Measurements from ENCODE around the gene ELOVL6. TPM values are rescaled to one million over a fixed set of nuclear protein-coding genes. Genes with fewer than 3 reads are reported as not detected.
A peak's percentile ranks its signal among the peaks of the same experiment; 100 is the strongest.

The ELOVL6 gene
- total and polyA plus RNA-seq, 9 of the 15 experiments (the other 6 are each of a cell fraction or from before 2014, with no cell fraction given) = 18.3 to 82.6 (median 46.0) TPM

DNA sequence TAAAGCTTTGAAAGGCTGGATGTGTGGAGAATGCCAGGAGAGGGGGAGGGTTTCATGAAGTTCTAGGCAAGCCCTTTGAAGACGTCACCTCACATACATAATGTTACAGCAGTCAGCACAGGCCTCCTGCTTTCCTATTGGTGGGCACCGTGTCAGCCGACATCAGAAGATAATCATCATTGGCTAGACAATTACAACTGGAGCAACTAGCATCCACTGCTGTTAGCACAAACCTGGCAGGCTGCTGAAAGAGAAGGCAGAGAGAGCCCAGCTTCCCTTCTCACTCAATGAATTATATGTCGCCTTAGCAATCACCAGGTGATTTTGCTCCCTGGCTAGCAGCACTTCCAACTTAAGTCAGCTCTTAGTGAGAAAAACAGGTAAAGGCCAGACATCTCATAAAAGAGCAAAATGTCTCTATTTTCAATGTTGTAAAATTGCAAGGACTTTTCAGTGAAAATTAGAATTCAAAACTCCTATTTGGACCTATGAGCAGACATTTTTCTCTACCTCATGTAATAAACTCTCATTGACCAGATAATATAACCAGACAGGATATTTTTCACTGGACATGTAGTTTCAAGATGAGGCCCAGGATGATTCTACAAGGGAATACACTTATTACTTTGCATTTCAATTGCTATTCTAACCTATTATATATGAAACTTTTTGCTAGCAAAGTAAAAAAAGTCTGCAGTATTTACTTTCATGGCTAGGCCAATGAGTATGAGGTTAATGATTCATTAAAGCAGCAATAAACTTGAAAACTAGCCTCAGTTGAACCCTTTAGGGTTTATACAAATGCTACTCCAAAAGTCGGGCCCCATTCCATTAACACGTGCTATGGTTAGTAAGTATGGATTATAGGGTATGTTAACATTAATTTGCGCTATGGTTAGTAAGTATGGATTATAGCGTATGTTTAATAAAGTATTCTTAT is 4.3 kb downstream of the ELOVL6 start (continued):
- TF ChIP-seq PKNOX1 (IDR thresholded peaks at IDR 0.05) (peak; percentile 85), FOXP1 (CRISPR knock-in tag; IDR thresholded peaks at IDR 0.05) (0 out of 2 replicates have a peak, but pooled peaks have one; percentile 28), SNIP1 (IDR thresholded peaks at IDR 0.05; ENCODE audit: low read depth) (no peak), U2AF2 (optimal IDR thresholded peaks at IDR 0.05; ENCODE audit: low read depth, low read length) (no peak), FOS (IDR thresholded peaks at IDR 0.05; ENCODE audit: extremely low read depth, insufficient read length) (peak; percentile 82), NFXL1 (CRISPR knock-in tag; IDR thresholded peaks at IDR 0.05) (no peak), RBBP5 (IDR thresholded peaks at IDR 0.05; ENCODE audit: borderline replicate concordance, insufficient read depth, low read length, poor library complexity, severe bottlenecking) (no peak), ZNF175 (CRISPR knock-in tag; IDR thresholded peaks at IDR 0.05; ENCODE audit: low read depth) (0 out of 2 replicates have a peak, but pooled peaks have one; percentile 30), NELFE (IDR thresholded peaks at IDR 0.05; ENCODE audit: insufficient read depth, insufficient read length) (no peak), SOX6 (IDR thresholded peaks at IDR 0.05) (peak; percentile 64; the same call in 1 of the 2 replicates), CEBPG (CRISPR knock-in tag; IDR thresholded peaks at IDR 0.05) (peak; percentile 34; the same call in 1 of the 2 replicates), CEBPG (tag; conservative IDR thresholded peaks at IDR 0.05 in 1 of 2, IDR thresholded peaks at IDR 0.05 in 1 of 2) (no peak), MAZ (CRISPR knock-in tag; conservative IDR thresholded peaks at IDR 0.05 in 1 of 2, IDR thresholded peaks at IDR 0.05 in 1 of 2) (peak in 1 of 2 experiments; percentile 8; a peak in 1 of 4 replicates), ZNF507 (tag; conservative IDR thresholded peaks at IDR 0.05) (no peak), RCOR1 (IDR thresholded peaks at IDR 0.05; ENCODE audit: borderline replicate concordance in 1 of 2, low read depth in 2 of 2, low read length in 2 of 2) (peak in 1 of 2 experiments; percentile 65; a peak in 2 of 4 replicates), ZNF764 (CRISPR knock-in tag; IDR thresholded peaks at IDR 0.05; ENCODE audit: low read depth) (no peak), CGGBP1 (CRISPR knock-in tag; IDR thresholded peaks at IDR 0.05) (peak; percentile 67; the same call in 1 of the 2 replicates), POLR2A (conservative IDR thresholded peaks at IDR 0.05) (peak; percentile 98), SMAD1 (IDR thresholded peaks at IDR 0.05; ENCODE audit: low read depth, low read length, partially characterized antibody) (peak; percentile 86)
- TF ChIP-seq, protein P1, sequence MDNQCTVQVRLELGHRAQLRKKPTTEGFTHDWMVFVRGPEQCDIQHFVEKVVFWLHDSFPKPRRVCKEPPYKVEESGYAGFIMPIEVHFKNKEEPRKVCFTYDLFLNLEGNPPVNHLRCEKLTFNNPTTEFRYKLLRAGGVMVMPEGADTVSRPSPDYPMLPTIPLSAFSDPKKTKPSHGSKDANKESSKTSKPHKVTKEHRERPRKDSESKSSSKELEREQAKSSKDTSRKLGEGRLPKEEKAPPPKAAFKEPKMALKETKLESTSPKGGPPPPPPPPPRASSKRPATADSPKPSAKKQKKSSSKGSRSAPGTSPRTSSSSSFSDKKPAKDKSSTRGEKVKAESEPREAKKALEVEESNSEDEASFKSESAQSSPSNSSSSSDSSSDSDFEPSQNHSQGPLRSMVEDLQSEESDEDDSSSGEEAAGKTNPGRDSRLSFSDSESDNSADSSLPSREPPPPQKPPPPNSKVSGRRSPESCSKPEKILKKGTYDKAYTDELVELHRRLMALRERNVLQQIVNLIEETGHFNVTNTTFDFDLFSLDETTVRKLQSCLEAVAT (IDR thresholded peaks at IDR 0.05) = peak; percentile 36 to 82; a peak in 3 of 4 replicates
- TF ChIP-seq, protein P2, sequence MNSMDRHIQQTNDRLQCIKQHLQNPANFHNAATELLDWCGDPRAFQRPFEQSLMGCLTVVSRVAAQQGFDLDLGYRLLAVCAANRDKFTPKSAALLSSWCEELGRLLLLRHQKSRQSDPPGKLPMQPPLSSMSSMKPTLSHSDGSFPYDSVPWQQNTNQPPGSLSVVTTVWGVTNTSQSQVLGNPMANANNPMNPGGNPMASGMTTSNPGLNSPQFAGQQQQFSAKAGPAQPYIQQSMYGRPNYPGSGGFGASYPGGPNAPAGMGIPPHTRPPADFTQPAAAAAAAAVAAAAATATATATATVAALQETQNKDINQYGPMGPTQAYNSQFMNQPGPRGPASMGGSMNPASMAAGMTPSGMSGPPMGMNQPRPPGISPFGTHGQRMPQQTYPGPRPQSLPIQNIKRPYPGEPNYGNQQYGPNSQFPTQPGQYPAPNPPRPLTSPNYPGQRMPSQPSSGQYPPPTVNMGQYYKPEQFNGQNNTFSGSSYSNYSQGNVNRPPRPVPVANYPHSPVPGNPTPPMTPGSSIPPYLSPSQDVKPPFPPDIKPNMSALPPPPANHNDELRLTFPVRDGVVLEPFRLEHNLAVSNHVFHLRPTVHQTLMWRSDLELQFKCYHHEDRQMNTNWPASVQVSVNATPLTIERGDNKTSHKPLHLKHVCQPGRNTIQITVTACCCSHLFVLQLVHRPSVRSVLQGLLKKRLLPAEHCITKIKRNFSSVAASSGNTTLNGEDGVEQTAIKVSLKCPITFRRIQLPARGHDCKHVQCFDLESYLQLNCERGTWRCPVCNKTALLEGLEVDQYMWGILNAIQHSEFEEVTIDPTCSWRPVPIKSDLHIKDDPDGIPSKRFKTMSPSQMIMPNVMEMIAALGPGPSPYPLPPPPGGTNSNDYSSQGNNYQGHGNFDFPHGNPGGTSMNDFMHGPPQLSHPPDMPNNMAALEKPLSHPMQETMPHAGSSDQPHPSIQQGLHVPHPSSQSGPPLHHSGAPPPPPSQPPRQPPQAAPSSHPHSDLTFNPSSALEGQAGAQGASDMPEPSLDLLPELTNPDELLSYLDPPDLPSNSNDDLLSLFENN (IDR thresholded peaks at IDR 0.05; ENCODE audit: low read depth in 2 of 2, low read length in 2 of 2) = no peak; a peak in 1 of 4 replicates
